SK-N-SH (cell line): ENCODE data around the gene WHRN. TPM values are rescaled to one million over a fixed set of nuclear protein-coding genes. Genes with fewer than 3 reads are reported as not detected.

Experiments used
- CTCF ChIA-PET: fragments of 300-600, 350-600 bp; formaldehyde crosslinking; extraction: SDS; loops from one replicate; lab custom pipeline; 2021; lab: Yijun Ruan, JAX
- POLR2A ChIA-PET: fragments of 350-600 bp; sonication (Branson Sonifier 250); formaldehyde crosslinking; extraction: SDS; loops from one replicate; lab custom pipeline; 2020; ENCODE audit warnings: antibody characterized with exemption, inconsistent platforms; lab: Yijun Ruan, JAX
- DNase-seq: peaks from one replicate; pipeline ENCODE4 v3.0.0; 2012
- H2AFZ ChIP-seq: fragments of 200-600 bp; sonication (generic); 2 replicates; pipeline ENCODE4 v1.8.1; 2016; ENCODE audit warnings: antibody characterized with exemption, mild to moderate bottlenecking, low read depth
- H3F3A ChIP-seq: fragments of 200-600 bp; sonication (generic); replicated peaks from 2 replicates; pipeline ENCODE3; 2016; ENCODE audit warnings: antibody characterized with exemption, mild to moderate bottlenecking; ENCODE audit not compliant: insufficient read depth
- H3K27ac ChIP-seq, 2 experiments: fragments of 200-500 bp in 1 of 2; fragments of 200-600 bp in 1 of 2; sonication (Bioruptor generic) in 1 of 2; sonication (generic), shearing (Covaris generic) in 1 of 2; 2 replicates each; pipeline versions ENCODE4 v1.5.1 to v1.6.1; 2014 to 2016; ENCODE audit warnings: low read depth in 2 of 2, inconsistent platforms in 1 of 2, low read length in 1 of 2, mild to moderate bottlenecking in 1 of 2, mixed read lengths in 1 of 2
- H3K27me3 ChIP-seq: fragments of 200-600 bp; sonication (generic), shearing (Covaris generic); 2 replicates; pipeline ENCODE4 v1.6.1; 2016; ENCODE audit warnings: mixed run types; ENCODE audit not compliant: insufficient read depth
- H3K36me3 ChIP-seq, 2 experiments: fragments of 200-500 bp in 1 of 2; fragments of 200-600 bp in 1 of 2; sonication (Bioruptor generic) in 1 of 2; sonication (generic) in 1 of 2; replicated peaks in 1 of 2; 2 replicates each; pipeline versions ENCODE3 to v1.5.1; 2014 to 2016; ENCODE audit warnings: low read length in 1 of 2, mild to moderate bottlenecking in 1 of 2; ENCODE audit not compliant: insufficient read depth in 2 of 2, control insufficient read depth in 1 of 2
- H3K4me1 ChIP-seq, 2 experiments: fragments of 200-500 bp in 1 of 2; fragments of 200-600 bp in 1 of 2; sonication (Bioruptor generic) in 1 of 2; sonication (generic), shearing (Covaris generic) in 1 of 2; 2 replicates each; pipeline versions ENCODE4 v1.5.1 to v1.6.1; 2014 to 2016; ENCODE audit warnings: low read depth in 1 of 2, low read length in 1 of 2, mixed run types in 1 of 2; ENCODE audit not compliant: insufficient read depth in 2 of 2, control insufficient read depth in 1 of 2
- H3K4me2 ChIP-seq: fragments of 200-600 bp; sonication (generic), shearing (Covaris generic); 2 replicates; pipeline ENCODE4 v1.6.1; 2017; ENCODE audit warnings: mixed run types
- H3K4me3 ChIP-seq, 2 experiments: fragments of 200-500 bp in 1 of 2; fragments of 200-600 bp in 1 of 2; sonication (Bioruptor generic) in 1 of 2; sonication (generic), shearing (Covaris generic) in 1 of 2; 2 replicates each; pipeline versions ENCODE4 v1.5.1 to v1.8.1; 2014 to 2016; ENCODE audit warnings: low read depth in 2 of 2, inconsistent platforms in 1 of 2, low read length in 1 of 2, mild to moderate bottlenecking in 1 of 2, mixed read lengths in 1 of 2, moderate library complexity in 1 of 2
- H3K79me2 ChIP-seq: fragments of 200-600 bp; sonication (generic); 2 replicates; pipeline ENCODE4 v1.8.1; 2017; ENCODE audit warnings: mild to moderate bottlenecking; ENCODE audit not compliant: insufficient read depth
- H3K9ac ChIP-seq: fragments of 200-600 bp; sonication (generic); 2 replicates; pipeline ENCODE4 v1.6.1; 2017; ENCODE audit warnings: mixed run types
- H3K9me2 ChIP-seq: fragments of 200-600 bp; sonication (generic); 2 replicates; pipeline ENCODE4 v1.6.1; 2017; ENCODE audit warnings: mixed run types
- H3K9me3 ChIP-seq: fragments of 200-600 bp; sonication (generic); 2 replicates; pipeline ENCODE4 v1.6.1; 2017; ENCODE audit warnings: mixed run types, mild to moderate bottlenecking, moderate library complexity
- H4K20me1 ChIP-seq: fragments of 200-600 bp; sonication (generic); 2 replicates; pipeline ENCODE4 v1.6.1; 2017; ENCODE audit warnings: mild to moderate bottlenecking, mixed run types; ENCODE audit not compliant: insufficient read depth
- CHD2 ChIP-seq: fragments of 150-350 bp; IDR thresholded peaks from 2 replicates; pipeline ENCODE4 v1.6.1; 2018; ENCODE audit warnings: low read length; ENCODE audit not compliant: partially characterized antibody
- ELF1 ChIP-seq: IDR thresholded peaks from 2 replicates; pipeline ENCODE4 v1.4.0; 2012
- FOSL2 ChIP-seq: IDR thresholded peaks from 2 replicates; pipeline ENCODE4 v1.4.0; 2012; ENCODE audit warnings: low read depth, mild to moderate bottlenecking, moderate library complexity, borderline replicate concordance
- FOXM1 ChIP-seq: IDR thresholded peaks from 2 replicates; pipeline ENCODE4 v1.4.0; 2012; ENCODE audit warnings: low read depth, mild to moderate bottlenecking
- MXI1 ChIP-seq: IDR thresholded peaks from 2 replicates; pipeline ENCODE4 v1.6.1; 2012; ENCODE audit warnings: mild to moderate bottlenecking, low read depth, low read length, improper control_type of control experiment
- NFIC ChIP-seq: IDR thresholded peaks from 2 replicates; pipeline ENCODE4 v1.4.0; 2012; ENCODE audit warnings: borderline replicate concordance
- NRF1 ChIP-seq: IDR thresholded peaks from 2 replicates; pipeline ENCODE4 v1.6.1; 2012; ENCODE audit warnings: low read depth, mild to moderate bottlenecking, low read length
- POLR2AphosphoS5 ChIP-seq: IDR thresholded peaks from 2 replicates; pipeline ENCODE4 v1.6.1; 2012; ENCODE audit warnings: low read depth, low read length
- RAD21 ChIP-seq: IDR thresholded peaks from 2 replicates; pipeline ENCODE4 v1.6.1; 2012; ENCODE audit warnings: mild to moderate bottlenecking, low read length
- RFX5 ChIP-seq: IDR thresholded peaks from 2 replicates; pipeline ENCODE4 v1.6.1; 2012; ENCODE audit warnings: mild to moderate bottlenecking, improper control_type of control experiment, low read length
- SIN3A ChIP-seq: IDR thresholded peaks from 2 replicates; pipeline ENCODE4 v1.6.1; 2012; ENCODE audit warnings: low read depth, mild to moderate bottlenecking, low read length, moderate library complexity, borderline replicate concordance
- TAF1 ChIP-seq: IDR thresholded peaks from 2 replicates; pipeline ENCODE4 v1.6.1; 2012; ENCODE audit warnings: low read depth, mild to moderate bottlenecking, low read length, moderate library complexity, borderline replicate concordance
- TCF12 ChIP-seq: IDR thresholded peaks from 2 replicates; pipeline ENCODE4 v1.4.0; 2012
- TEAD4 ChIP-seq: IDR thresholded peaks from 2 replicates; pipeline ENCODE4 v1.4.0; 2012; ENCODE audit warnings: mild to moderate bottlenecking, borderline replicate concordance; ENCODE audit not compliant: insufficient read depth
- YY1 ChIP-seq: IDR thresholded peaks from 2 replicates; pipeline ENCODE4 v1.4.0; 2012; ENCODE audit warnings: low read depth, mild to moderate bottlenecking
- WGBS: methylation state at CpG from one replicate; pipeline ENCODE4 v1.1.6; 2017; ENCODE audit warnings: low lambda C conversion rate; 5-methylcytosine and 5-hydroxymethylcytosine counted together
- polyA plus RNA-seq, 3 experiments: library from polyadenylated mRNA; depleted of rRNA; stranded (reverse); fragments of >200 nt; gene quantifications; 2 replicates each; pipeline ENCODE4 v1.2.3, GENCODE V29; 2012
- TF ChIP-seq, protein P1 (sequence below): fragments of 200-600 bp; sonication (generic); IDR thresholded peaks from 2 replicates; pipeline ENCODE4 v1.6.1; 2017; ENCODE audit warnings: antibody characterized with exemption, mild to moderate bottlenecking, moderate library complexity
- TF ChIP-seq, protein P2 (sequence below): IDR thresholded peaks from 2 replicates; pipeline ENCODE4; 2012

Gene WHRN
- polyA plus RNA-seq, 1 of the 3 experiments (the other 2 are of a cell fraction), result 4.6 TPM

DNA sequence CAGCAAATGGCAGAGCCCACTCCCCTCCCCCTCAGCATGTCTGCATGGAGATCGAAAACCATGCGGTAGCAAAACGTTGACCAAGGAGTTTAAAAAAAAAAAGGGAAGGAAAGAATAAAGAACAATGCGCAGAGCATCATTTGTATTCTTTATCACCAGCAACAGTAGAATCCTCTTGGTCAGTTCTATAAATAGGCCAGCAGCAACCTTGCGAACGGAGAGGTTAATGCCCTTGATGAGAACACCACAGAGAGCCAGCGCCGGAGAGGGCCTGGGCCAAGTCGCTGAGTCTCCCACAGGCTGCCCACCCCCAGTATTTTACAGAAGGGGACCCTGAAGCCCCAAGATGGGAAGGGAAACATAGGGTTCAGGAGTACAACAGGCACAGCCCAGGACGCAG lies 22.7 kb downstream of the WHRN start:
- Histone ChIP-seq H3K9ac (no peak overlapping the region), H3K79me2 (no peaks in the 10 kb centered on the region), H3K4me3 (no peak overlapping the region), H3K27ac (no peak overlapping the region), H3K4me1 (peaks cover 5% of the 10 kb centered on the region in 2 experiments; a peak in 1 of 4 replicates), H3K27me3 (no peaks in the 10 kb centered on the region; the same call in 1 of the 2 replicates), H3K36me3 (no peaks in the 10 kb centered on the region), H3F3A (no peaks in the 10 kb centered on the region), H2AFZ (no peak overlapping the region), H4K20me1 (no peaks in the 10 kb centered on the region), H3K4me2 (no peak overlapping the region), H3K9me3 (no peaks in the 10 kb centered on the region), H3K9me2 (no peaks in the 10 kb centered on the region)
- DNase-seq, result no peak
- TF ChIP-seq YY1, result no peak
- 61% methylated on average over 7 of the region's 10 CpGs for WGBS
- ChIA-PET POLR2A (no interaction called here), CTCF (interaction anchor here (1.1 kb wide), 1 partner anchor 171 kb away, joined by 4 read pairs; no protein-coding TSS in a partner anchor)

DNA sequence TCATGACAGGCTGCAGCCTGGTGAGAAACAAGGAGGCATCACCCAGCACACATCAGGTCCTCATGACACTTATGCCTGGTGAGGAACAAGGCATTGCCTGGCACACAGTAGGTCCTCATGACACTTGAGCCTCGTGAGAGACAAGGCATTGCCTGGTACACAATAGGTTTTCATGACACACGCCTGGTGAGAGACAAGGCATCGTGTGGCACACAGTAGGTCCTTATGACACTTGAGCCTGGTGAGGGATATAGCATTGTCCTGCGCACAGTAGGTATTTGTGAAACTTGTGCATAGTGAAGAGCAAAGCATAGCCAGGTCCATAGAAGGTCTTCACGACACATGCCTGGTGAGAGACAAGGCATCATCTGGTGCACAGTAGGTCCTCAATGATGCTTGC lies 23.5 kb downstream of the WHRN start:
- WGBS, result 57% methylated on average over 5 of the region's 5 CpGs
- Histone ChIP-seq H2AFZ (no peak overlapping the region), H4K20me1 (no peaks in the 10 kb centered on the region), H3K27me3 (no peaks in the 10 kb centered on the region; the same call in 1 of the 2 replicates), H3K4me2 (no peak overlapping the region), H3K9me2 (no peaks in the 10 kb centered on the region), H3F3A (no peaks in the 10 kb centered on the region), H3K4me1 (peaks cover 5% of the 10 kb centered on the region in 2 experiments; a peak in 1 of 4 replicates), H3K9ac (no peak overlapping the region), H3K36me3 (no peaks in the 10 kb centered on the region), H3K9me3 (no peaks in the 10 kb centered on the region), H3K79me2 (no peaks in the 10 kb centered on the region), H3K27ac (no peak overlapping the region), H3K4me3 (no peak overlapping the region)
- no peak for DNase-seq
- TF ChIP-seq TCF12, result no peak
- TF ChIP-seq POLR2AphosphoS5, result no peak
- TF ChIP-seq, protein P1, sequence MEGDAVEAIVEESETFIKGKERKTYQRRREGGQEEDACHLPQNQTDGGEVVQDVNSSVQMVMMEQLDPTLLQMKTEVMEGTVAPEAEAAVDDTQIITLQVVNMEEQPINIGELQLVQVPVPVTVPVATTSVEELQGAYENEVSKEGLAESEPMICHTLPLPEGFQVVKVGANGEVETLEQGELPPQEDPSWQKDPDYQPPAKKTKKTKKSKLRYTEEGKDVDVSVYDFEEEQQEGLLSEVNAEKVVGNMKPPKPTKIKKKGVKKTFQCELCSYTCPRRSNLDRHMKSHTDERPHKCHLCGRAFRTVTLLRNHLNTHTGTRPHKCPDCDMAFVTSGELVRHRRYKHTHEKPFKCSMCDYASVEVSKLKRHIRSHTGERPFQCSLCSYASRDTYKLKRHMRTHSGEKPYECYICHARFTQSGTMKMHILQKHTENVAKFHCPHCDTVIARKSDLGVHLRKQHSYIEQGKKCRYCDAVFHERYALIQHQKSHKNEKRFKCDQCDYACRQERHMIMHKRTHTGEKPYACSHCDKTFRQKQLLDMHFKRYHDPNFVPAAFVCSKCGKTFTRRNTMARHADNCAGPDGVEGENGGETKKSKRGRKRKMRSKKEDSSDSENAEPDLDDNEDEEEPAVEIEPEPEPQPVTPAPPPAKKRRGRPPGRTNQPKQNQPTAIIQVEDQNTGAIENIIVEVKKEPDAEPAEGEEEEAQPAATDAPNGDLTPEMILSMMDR, result no peak
- TF ChIP-seq FOSL2, result no peak
- TF ChIP-seq TAF1, result no peak
- POLR2A ChIA-PET, result no interaction called here
- CTCF ChIA-PET, result no interaction called here

DNA sequence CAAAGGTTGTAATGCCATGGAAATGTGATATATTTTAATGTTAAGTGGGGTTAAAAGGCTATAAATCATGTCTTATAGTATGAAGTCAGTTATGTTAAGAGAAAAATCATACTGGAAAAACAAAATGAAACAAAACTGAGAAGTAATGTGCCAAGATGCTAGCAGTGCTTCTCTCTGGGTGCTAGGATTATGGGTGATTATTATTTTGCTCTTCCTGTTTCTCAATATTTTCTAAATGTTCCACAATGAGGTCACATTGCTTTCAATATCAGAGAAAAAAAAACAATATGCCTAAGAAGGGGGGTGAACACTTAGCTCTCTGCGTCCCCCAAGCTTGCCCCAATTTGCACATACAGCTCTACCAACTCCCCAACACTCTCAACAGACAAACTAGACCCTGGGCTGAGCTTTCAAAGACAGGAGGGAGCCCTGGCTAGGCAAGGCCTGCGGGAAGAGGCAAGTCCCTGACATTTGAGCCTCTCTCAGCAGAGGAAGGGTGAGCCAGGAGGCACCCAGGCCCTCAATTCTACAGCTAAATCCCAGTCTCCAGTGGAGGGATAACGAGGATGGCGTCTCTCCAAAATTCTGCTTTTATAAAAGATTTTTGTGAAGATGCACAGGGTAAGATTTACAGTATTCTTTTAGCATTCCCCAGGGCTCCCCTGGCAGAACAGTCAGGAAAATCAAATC lies 24.4 kb downstream of the WHRN start:
- H3K9me3 ChIP-seq, result no peaks in the 10 kb centered on the region
- 44% methylated on average over 4 of the region's 4 CpGs for WGBS
- TF ChIP-seq ELF1 (no peak), TCF12 (no peak), CHD2 (no peak), TEAD4 (no peak), NRF1 (no peak), RAD21 (no peak), MXI1 (no peak), SIN3A (no peak), FOXM1 (no peak), RFX5 (no peak), NFIC (no peak)
- TF ChIP-seq, protein P2, sequence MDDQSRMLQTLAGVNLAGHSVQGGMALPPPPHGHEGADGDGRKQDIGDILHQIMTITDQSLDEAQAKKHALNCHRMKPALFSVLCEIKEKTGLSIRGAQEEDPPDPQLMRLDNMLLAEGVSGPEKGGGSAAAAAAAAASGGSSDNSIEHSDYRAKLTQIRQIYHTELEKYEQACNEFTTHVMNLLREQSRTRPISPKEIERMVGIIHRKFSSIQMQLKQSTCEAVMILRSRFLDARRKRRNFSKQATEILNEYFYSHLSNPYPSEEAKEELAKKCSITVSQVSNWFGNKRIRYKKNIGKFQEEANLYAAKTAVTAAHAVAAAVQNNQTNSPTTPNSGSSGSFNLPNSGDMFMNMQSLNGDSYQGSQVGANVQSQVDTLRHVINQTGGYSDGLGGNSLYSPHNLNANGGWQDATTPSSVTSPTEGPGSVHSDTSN, result no peak

More for the DNA sequence above, 24.4 kb downstream of the WHRN start:
- peaks cover 5% of the 10 kb centered on the region in 2 experiments; a peak in 1 of 4 replicates for H3K4me1 ChIP-seq
- H3F3A ChIP-seq, result no peaks in the 10 kb centered on the region
- H3K4me2 ChIP-seq, result no peak overlapping the region
- no peak for DNase-seq
- no peak overlapping the region for H3K27ac ChIP-seq
- CTCF ChIA-PET, result interaction anchor here (0.6 to 1.7 kb wide), 2 partner anchors 46 to 172 kb away, joined by 3 to 4 read pairs; no protein-coding TSS in a partner anchor
- H3K9ac ChIP-seq, result no peak overlapping the region
- no peaks in the 10 kb centered on the region for H4K20me1 ChIP-seq
- H2AFZ ChIP-seq, result no peak overlapping the region
- H3K79me2 ChIP-seq, result no peaks in the 10 kb centered on the region
- H3K4me3 ChIP-seq, result no peak overlapping the region
- POLR2A ChIA-PET, result no interaction called here
- no peaks in the 10 kb centered on the region for H3K36me3 ChIP-seq
- H3K27me3 ChIP-seq, result no peaks in the 10 kb centered on the region; the same call in 1 of the 2 replicates
- H3K9me2 ChIP-seq, result no peaks in the 10 kb centered on the region
